ENCODE results near the gene PAK6.

DNA sequence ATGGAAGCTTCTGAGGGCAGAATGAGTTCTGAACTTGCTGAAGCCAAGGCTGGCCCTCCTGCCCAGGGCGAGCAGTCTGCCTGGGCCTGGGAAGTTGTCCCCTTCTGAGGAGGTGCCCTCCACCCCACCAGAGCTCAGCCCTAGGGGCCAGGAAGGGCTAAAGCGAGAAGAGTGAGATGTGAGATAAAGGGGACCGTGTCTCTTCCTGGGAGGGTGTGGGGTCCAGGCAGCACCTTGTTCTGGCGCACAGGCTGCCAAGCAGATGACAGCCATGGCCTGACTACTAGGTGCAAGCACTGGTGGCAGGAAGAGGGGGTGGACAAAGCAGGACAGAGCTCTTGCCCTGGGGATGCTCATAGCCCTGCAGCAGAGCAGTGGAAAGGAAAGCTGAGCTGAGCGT, 3.7 kb downstream of the PAK6 start:
- TF ChIP-seq POLR2A (IDR thresholded peaks at IDR 0.05; ENCODE audit: low read depth, low read length) (no peak), POLR2AphosphoS5 (IDR thresholded peaks at IDR 0.05; ENCODE audit: low read depth, low read length) (no peak), SPI1 (IDR thresholded peaks at IDR 0.05; ENCODE audit: low read depth, low read length) (no peak), TAF1 (IDR thresholded peaks at IDR 0.05; ENCODE audit: low read depth, low read length) (no peak)

Data from GM12891 (cell line).